AG09309 (cell line): Measurements from ENCODE around the gene ARL5C.
"Not testable (repeated sequence)": the region's sequence is repeated elsewhere in the genome, so short reads cannot be mapped to it uniquely, and the experiment has no call there.

Source experiments
- DNase-seq: peaks from one replicate; pipeline ENCODE4 v3.0.0-alpha.2; 2010; ENCODE audit warnings: low read depth
- H3K4me3 ChIP-seq: 2 replicates; pipeline ENCODE4 v1.5.1; 2011; ENCODE audit warnings: mild to moderate bottlenecking, low read depth, low read length, moderate library complexity; ENCODE audit not compliant: control insufficient read depth
- CTCF ChIP-seq: IDR thresholded peaks from 2 replicates; pipeline ENCODE4 v1.5.1; 2011; ENCODE audit warnings: mild to moderate bottlenecking, low read depth, low read length, inconsistent platforms; ENCODE audit not compliant: insufficient read depth, control insufficient read depth; ENCODE audit errors: missing control alignments

The ARL5C gene

GRCh38 chr17:39134878-39135277, 31.1 kb downstream of the ARL5C start:
- DNase-seq = no peak
- no peak for TF ChIP-seq CTCF
- no peak overlapping the region for H3K4me3 ChIP-seq

GRCh38 chr17:39132192-39132610, 33.8 kb downstream of the ARL5C start:
- TF ChIP-seq CTCF = no peak
- no peak for DNase-seq
- H3K4me3 ChIP-seq = no peak overlapping the region

- DNase-seq = no peak
- TF ChIP-seq CTCF = no peak
- H3K4me3 ChIP-seq = no peak overlapping the region
These were observed 34.3 kb downstream of the ARL5C start for GRCh38 chr17:39131616-39132015.

- no peak for TF ChIP-seq CTCF
- no peak for DNase-seq
- H3K4me3 ChIP-seq = no peak overlapping the region
These were observed 35.8 kb downstream of the ARL5C start for GRCh38 chr17:39130205-39130604.

GRCh38 chr17:39129544-39129943, 36.4 kb downstream of the ARL5C start:
- not testable (repeated sequence) for DNase-seq, H3K4me3 ChIP-seq

- H3K4me3 ChIP-seq = no peak overlapping the region
- TF ChIP-seq CTCF = no peak
- DNase-seq = no peak
These were observed 39.5 kb downstream of the ARL5C start for GRCh38 chr17:39126436-39126835.

GRCh38 chr17:39125143-39125875, 40.7 kb downstream of the ARL5C start:
- H3K4me3 ChIP-seq = no peak overlapping the region
- no peak for DNase-seq
- no peak for TF ChIP-seq CTCF
